H7 (cell line): ENCODE measurements around the gene ATF6B. TPM values are rescaled to one million over a fixed set of nuclear protein-coding genes. Genes with fewer than 3 reads are reported as not detected.
"Not testable (repeated sequence)": the region's sequence is repeated elsewhere in the genome, so short reads cannot be mapped to it uniquely, and the experiment has no call there.

Experiments
- DNase-seq: peaks from one replicate; pipeline ENCODE4 v3.0.0; 2012
- H3K27me3 ChIP-seq: 2 replicates; pipeline ENCODE4 v1.6.0; 2011; ENCODE audit warnings: mild to moderate bottlenecking, low read length; ENCODE audit not compliant: control insufficient read depth, insufficient read depth
- H3K36me3 ChIP-seq: replicated peaks from 2 replicates; pipeline ENCODE4 v1.5.1; 2011; ENCODE audit warnings: low read length; ENCODE audit not compliant: control insufficient read depth, insufficient read depth
- H3K4me3 ChIP-seq: 2 replicates; pipeline ENCODE4 v1.5.1; 2011; ENCODE audit warnings: low read depth, mild to moderate bottlenecking, control low read depth, low read length, moderate library complexity; ENCODE audit not compliant: insufficient read depth
- total RNA-seq: library from RNA; depleted of rRNA; stranded (reverse); fragments of >200 nt; shearing (Covaris generic); gene quantifications from 2 replicates; pipeline ENCODE4 v1.2.3, GENCODE V29; 2014

ATF6B gene
- total RNA-seq, 1 experiment from 2014 or later, result 26.2 TPM

DNA sequence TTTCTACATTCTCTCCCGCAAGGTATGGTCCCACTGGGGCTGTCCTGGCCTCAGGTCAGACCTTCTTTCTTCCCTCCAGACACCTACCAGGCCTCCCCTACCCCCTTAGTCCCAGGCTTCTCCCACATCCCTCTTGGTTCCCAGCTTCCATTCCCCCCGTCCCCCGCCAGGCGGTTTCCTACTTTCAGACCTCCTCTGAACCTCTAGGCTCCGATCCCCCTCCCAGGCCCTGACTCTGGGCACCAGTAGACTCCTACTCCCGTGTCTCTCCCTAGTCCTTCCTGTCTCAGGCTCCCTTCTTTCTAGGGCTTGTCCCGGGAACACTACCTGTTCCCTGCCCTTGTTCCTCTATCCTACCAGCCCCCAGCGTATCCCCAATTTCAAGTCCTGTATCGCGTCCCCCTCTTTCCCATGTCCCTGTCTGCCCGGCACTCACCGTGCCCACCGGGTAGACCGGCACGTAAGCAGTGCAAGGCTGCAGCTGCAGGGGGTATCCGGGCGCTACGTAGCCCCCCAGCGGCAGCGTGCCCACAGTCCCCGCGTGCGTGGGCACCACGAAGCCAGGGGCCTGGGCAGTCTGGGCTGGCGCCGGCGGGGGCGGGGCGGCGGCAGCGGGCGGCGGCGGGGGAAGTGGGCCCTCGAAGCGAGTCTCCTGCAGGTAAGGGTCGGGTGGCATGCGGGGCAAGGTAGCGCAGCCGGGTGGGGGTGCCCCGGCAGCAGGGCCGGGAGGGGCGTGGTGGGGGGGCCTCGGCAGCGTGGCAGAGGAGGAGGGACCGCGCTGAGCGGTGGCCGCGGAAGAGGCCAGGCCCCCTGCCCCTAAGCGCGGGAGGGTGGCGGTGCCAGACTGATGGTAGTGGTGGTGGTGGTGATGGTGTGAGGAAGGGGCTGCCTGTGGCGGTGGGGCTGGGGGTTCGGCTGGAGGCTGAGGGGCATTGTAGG, 22.2 kb upstream of the ATF6B start:
- DNase-seq, result peak; percentile 85
- peaks cover 48% of the 10 kb centered on the region for H3K27me3 ChIP-seq
- peak overlapping the region; percentile 57 for H3K4me3 ChIP-seq
- H3K36me3 ChIP-seq, result no peaks in the 10 kb centered on the region

DNA sequence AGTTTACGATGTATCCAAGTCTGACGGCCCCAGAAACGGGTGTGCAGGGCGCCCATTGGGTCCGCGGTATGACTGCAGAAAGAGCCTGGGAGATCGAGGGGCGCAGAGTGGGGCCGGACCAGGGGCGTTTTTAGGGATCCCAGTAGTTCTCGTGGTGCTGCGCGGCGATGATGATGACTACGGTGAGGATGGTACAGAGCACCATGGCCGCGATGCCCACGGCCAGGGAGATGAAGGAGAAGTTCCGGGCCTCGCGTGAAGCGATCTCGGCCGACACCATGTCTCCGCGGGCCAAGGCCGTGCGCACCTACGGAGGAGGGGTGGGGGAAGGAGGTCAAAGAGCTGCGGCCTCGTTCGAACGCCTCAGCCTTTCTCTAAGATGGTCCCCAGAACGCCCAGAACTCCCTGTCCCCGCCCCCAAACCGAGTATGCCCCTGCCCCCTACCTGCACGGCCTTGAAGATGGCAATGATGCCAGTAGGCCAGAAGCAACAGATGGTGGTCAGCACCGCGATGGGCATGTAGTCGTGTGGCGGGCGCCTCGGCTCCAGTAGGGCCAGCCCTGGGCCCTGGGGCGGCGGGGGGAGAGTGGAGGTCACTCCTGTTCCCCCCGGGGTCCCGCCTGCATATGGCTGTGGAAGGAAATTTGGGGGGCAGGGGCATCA, 21.2 kb upstream of the ATF6B start:
- H3K27me3 ChIP-seq, result peaks cover 48% of the 10 kb centered on the region
- no peaks in the 10 kb centered on the region for H3K36me3 ChIP-seq
- DNase-seq, result peak; percentile 54
- H3K4me3 ChIP-seq, result peak overlapping the region; percentile 57

DNA sequence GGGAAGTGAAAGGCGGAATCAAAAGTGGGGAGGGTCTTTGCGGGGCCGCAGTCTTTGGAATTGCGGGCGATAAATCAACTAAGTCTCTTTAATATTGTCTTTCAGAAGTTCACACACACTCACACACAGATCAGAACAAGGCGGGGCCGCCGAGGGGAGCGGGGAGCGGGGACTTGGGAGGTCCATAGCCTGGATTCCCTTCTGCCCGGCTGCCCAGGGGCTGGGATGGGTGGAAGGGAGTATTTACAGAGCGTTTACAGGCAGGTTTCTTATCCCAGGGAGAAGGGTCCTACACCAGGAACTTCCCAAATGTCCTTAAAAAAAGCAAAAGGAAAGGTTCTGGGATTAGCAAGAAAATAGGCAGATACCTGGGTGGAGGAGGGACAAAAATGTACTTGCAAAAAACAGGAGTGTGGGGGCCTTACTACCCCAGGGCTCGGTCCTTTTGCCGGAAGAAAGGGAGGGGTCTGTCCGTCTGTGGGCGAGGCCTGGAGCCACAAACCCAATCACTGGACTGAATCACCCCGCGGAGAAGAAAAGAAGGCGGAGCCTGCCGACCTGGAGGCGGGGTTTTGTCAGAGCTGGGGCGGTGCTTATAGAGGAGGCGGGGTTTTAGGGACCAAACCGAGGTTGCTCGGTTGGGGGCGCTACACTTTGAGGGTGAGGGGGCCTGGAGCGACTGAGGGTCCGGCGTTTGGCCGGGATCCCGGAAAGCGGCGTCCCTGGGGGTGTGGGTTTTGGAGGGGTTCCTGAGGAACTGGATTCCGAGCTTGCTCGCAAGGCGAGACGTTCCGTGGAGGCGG, 20.4 kb upstream of the ATF6B start:
- H3K4me3 ChIP-seq, result peak overlapping the region; percentile 57
- H3K36me3 ChIP-seq, result no peaks in the 10 kb centered on the region
- DNase-seq, result peak; percentile 83
- peaks cover 48% of the 10 kb centered on the region for H3K27me3 ChIP-seq

DNA sequence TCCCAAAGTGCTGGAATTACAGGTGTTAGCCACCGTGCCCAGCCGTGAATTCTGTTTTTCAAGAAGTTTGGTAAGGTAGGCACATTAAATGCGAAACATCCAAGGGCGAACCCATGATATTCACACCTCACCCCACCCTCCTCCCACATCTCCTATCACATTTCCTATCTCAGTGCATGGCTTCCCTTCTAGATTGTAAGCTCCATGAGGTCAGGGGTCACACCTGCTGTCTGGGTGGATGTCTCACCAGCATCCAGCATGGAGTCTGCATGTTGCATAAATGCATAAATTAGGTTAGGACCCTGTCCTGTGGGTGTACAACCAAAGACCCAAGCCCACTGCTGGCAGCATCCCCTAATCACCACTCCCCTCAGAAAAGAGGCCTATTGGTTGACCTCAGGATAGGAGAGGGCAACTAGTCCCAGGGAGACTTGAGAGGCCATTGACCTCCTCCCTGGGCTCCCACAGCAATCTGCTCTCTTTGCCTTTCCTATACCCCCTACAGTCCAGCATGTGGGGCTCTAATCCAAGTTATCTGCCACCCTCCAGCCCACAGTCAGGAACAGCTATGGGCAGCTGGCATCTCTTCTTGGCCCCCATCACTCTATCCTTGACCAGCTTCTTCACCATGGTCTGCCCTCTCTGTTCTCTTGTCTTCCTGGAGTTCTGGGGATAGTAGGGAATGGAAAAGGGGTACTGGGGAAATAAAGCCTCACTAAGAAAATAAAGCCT, 19.5 kb upstream of the ATF6B start:
- Histone ChIP-seq H3K27me3 (peaks cover 42% of the 10 kb centered on the region), H3K4me3 (peak overlapping the region; percentile 35; the same call in 1 of the 2 replicates), H3K36me3 (no peaks in the 10 kb centered on the region)
- DNase-seq, result no peak

DNA sequence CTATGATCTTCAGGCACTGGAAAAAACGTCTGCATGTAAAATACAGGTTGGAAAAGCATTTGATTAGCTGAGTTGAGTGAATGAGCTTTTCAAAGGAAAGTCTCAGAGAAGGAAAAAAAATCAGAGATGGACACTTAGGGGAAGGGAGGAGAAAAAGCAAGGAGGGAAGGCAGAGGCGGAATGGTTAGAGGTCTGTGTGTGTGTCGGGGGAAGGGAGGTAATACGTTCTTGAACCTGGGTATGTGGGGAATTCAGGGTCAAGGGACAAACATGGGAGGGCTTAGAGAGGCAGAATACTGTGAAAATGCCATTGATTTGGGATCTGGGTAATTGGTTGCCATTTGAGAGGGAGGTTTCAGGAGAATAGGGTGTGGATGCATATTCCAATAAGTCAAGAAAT, 18.6 kb upstream of the ATF6B start:
- Histone ChIP-seq H3K36me3 (no peaks in the 10 kb centered on the region), H3K27me3 (peaks cover 34% of the 10 kb centered on the region), H3K4me3 (no peak overlapping the region)
- peak; percentile 43 for DNase-seq

DNA sequence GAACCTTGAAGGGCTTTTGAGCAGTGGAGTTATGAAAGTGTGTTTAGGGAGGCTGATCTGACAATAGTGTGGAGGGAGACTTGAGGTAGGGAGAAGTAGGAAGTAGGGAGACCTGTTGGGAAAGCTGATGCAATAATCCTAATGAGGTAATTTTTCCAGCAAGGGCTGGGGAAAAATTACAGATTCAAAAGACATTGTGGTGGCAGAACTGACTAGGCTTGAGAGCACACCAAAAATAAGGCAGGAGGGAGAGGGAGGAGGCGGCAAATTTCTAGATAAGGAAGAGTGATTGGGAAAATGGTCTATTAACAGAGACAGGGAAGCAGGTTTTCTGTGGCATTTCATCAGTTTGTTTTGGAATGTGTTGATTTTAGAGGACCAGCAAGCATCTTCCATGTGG, 18.2 kb upstream of the ATF6B start:
- DNase-seq, result peak; percentile 13
- peaks cover 30% of the 10 kb centered on the region for H3K27me3 ChIP-seq
- no peak overlapping the region for H3K4me3 ChIP-seq
- H3K36me3 ChIP-seq, result no peaks in the 10 kb centered on the region

DNA sequence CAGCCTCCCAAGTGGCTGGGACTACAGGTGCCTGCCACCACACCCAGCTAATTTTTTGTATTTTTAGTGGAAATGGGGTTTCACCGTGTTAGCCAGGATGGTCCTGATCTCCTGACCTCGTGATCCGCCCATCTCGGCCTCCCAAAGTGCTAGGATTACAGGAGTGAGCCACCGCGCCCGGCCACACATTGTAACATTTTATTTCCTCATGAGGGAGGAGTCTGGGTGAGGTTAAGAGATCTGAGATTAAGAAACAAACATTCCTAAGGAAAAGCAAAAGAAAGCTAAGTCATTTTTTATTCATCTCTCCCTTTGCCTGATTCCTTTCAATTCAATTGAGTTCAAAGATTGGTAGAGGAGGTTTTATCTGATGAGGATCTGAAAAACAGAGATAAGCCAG, 16.2 kb upstream of the ATF6B start:
- not testable (repeated sequence) for DNase-seq, H3K36me3 ChIP-seq, H3K4me3 ChIP-seq, H3K27me3 ChIP-seq

DNA sequence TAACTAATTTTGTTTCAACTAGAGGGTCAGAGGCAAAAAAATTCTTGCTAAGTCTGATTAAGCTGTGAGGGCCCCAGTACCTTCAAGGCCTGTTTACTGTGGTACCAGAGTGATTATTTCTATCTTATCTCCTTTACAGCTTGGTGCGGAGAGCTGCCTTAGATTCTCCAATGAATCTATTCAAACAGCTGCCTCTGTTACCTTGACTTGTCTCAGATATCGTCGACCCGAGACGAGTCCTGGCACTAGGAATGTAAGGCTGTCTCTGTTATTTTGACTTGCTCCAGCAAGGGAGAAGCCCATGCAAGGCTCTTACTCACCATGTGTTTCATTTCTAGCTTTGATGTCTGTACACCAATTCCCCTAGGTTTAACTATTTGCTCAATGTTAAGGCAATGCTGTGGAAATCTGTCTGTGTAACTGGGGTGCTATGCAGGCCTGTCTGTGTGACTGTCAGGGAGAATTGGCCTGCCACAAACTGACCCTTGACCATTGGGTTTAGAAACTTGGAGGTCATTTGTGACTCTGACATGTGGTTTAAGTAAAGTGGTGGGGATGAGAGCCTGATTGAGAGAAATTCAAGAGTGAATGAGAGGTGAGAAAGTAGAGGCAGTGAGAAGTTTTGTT, 12.5 kb upstream of the ATF6B start:
- Histone ChIP-seq H3K4me3 (no peak overlapping the region), H3K27me3 (no peaks in the 10 kb centered on the region), H3K36me3 (no peaks in the 10 kb centered on the region)
- DNase-seq, result no peak

DNA sequence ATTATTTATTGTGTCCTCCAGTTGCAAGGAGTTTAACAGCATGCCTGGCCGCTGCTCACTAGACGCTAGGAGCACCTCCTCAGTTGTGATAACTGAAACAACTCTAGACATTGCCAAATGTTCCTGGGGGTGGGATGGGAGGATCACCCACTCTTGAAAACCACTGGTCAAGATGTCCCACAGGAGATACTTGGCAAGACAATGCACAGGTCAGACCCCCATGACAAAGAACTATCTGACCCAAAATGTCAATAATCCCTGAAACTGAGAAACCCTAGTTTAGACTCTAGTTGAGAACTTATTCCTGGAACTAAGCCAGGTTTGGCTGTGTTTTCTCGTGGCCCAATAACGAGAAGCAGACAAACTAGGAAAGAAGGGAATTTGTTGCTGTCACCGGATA, 11.5 kb upstream of the ATF6B start:
- no peak overlapping the region for H3K4me3 ChIP-seq
- H3K36me3 ChIP-seq, result no peaks in the 10 kb centered on the region
- no peak for DNase-seq
- H3K27me3 ChIP-seq, result no peaks in the 10 kb centered on the region

DNA sequence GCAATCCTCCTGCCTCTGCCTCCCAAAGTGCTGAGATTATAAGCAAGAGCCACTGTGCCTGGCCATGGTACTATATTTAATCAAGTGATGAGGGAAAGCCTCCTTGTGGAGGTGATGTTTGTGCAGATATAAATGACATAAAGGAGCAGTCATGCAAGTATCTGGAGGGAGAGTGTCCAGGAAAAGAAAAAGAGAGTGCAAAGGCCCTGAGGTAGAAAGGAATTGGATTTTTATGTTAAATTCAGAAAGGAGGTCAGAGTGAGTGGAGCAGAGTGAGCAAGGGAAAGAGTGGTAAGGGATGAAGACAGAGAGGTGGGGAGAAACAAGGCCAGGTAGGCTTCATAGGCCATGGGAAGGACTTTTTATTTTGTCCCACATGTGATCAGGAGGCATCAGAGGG, 9.4 kb upstream of the ATF6B start:
- DNase-seq, result no peak
- Histone ChIP-seq H3K4me3 (no peak overlapping the region), H3K36me3 (no peaks in the 10 kb centered on the region), H3K27me3 (no peaks in the 10 kb centered on the region; the same call in 1 of the 2 replicates)

DNA sequence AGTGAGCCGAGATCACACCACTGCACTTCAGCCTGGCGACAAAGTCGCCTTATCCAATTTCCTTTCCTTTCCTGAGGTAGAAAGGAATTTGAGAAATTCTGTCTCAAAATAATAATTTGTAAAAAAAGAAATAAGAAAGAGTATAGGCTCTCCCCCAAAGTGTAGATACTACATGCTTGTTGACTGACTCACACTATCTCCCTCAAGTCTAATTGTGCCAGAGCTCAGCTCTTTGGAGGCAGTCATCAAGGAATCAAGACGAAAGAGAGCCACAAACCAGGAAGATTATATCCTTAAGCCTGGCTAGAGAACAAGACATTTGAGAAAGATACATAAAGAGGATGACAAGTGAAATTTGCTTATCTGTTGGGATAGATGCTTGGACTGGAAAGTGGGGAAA, 5.7 kb upstream of the ATF6B start:
- no peaks in the 10 kb centered on the region for H3K36me3 ChIP-seq
- H3K27me3 ChIP-seq, result no peaks in the 10 kb centered on the region; the same call in 1 of the 2 replicates
- DNase-seq, result no peak
- H3K4me3 ChIP-seq, result no peak overlapping the region

DNA sequence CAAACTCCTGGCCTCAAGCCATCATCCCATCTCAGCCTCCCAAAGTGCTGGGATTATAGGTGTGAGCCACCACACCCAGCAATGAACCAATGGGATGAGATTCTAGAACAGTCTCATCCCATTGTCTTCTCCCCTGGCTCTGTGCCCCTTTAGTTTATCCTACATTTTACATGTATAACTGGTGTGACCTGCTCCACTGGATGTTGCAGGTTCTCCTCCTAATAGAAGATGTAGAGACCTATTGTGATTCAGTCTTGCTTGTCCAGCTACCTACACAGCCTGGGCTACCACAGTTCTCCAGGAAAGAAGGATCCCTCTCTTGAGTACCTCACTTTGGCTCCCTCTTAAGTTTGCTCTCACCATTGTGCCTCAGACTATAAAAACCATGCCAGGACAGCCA, 4.1 kb upstream of the ATF6B start:
- Histone ChIP-seq H3K27me3 (no peaks in the 10 kb centered on the region; the same call in 1 of the 2 replicates), H3K4me3 (no peak overlapping the region)

DNA sequence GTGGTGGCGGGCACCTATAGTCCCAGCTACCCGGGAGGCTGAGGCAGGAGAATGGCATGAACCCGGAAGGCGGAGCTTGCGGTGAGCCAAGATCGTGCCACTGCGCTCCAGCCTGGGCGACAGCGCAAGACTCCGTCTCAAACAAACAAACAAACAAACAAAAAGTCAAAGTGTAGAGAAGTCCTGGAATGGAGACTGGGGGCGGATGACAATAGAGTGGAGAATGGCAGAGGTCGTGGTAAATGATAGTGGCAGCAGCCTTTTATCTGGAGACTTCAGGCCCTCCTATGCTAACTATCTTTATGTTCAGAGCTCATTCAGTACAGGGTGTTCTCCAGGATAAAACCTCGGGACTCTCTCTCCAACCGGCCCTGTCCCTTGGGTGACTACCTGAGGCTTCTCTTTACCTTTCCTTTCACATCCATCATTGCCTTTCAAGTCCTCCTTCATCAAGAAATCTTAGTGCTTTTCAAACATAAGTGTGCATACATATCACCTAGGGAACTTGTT, 3.4 kb upstream of the ATF6B start:
- Histone ChIP-seq H3K36me3 (no peaks in the 10 kb centered on the region; the same call in 1 of the 2 replicates), H3K27me3 (no peaks in the 10 kb centered on the region; the same call in 1 of the 2 replicates), H3K4me3 (no peak overlapping the region)
- DNase-seq, result no peak

More for the DNA sequence above, 4.1 kb upstream of the ATF6B start:
- peak; percentile 19 for DNase-seq
- H3K36me3 ChIP-seq, result no peaks in the 10 kb centered on the region
